HG02938 (cell line): Measurements from ENCODE around the gene AMZ1.

Experiments
- ATAC-seq: cut with Tn5 transposase; IDR thresholded peaks from one replicate; pipeline ENCODE4 v1.9.1; 2021; ENCODE audit warnings: mild to moderate bottlenecking, moderate library complexity; ENCODE audit not compliant: unreplicated experiment

Gene AMZ1

GRCh38 chr7:2650451-2650850 lies 37.6 kb upstream of the AMZ1 start:
- no peak for ATAC-seq

GRCh38 chr7:2651336-2651735 lies 36.7 kb upstream of the AMZ1 start:
- ATAC-seq, result no peak

GRCh38 chr7:2651847-2652735 lies 35.9 kb upstream of the AMZ1 start:
- no peak for ATAC-seq

GRCh38 chr7:2652736-2653060 lies 35.3 kb upstream of the AMZ1 start:
- ATAC-seq, result no peak

GRCh38 chr7:2654059-2654458 lies 33.9 kb upstream of the AMZ1 start:
- no peak for ATAC-seq

- ATAC-seq, result no peak
Observed at GRCh38 chr7:2655870-2656614, 32.0 kb upstream of the AMZ1 start.

- no peak for ATAC-seq
Observed at GRCh38 chr7:2657208-2657607, 30.8 kb upstream of the AMZ1 start.

GRCh38 chr7:2657920-2658671 lies 29.9 kb upstream of the AMZ1 start:
- ATAC-seq, result no peak

- no peak for ATAC-seq
Observed at GRCh38 chr7:2658941-2659340, 29.1 kb upstream of the AMZ1 start.

- no peak for ATAC-seq
Observed at GRCh38 chr7:2659556-2660358, 28.2 kb upstream of the AMZ1 start.

- no peak for ATAC-seq
Observed at GRCh38 chr7:2660359-2661095, 27.5 kb upstream of the AMZ1 start.

- ATAC-seq, result no peak
Observed at GRCh38 chr7:2661096-2661449, 26.9 kb upstream of the AMZ1 start.

- ATAC-seq, result no peak
Observed at GRCh38 chr7:2661602-2662272, 26.3 kb upstream of the AMZ1 start.

- no peak for ATAC-seq
Observed at GRCh38 chr7:2662273-2663120, 25.5 kb upstream of the AMZ1 start.

GRCh38 chr7:2663121-2663886 lies 24.7 kb upstream of the AMZ1 start:
- ATAC-seq, result no peak

- ATAC-seq, result no peak
Observed at GRCh38 chr7:2663960-2664359, 24.0 kb upstream of the AMZ1 start.

GRCh38 chr7:2665359-2665791 lies 22.6 kb upstream of the AMZ1 start:
- no peak for ATAC-seq

GRCh38 chr7:2666155-2666554 lies 21.8 kb upstream of the AMZ1 start:
- ATAC-seq, result no peak
